ENCODE data around the gene FNTB.

Gene FNTB

GRCh38 chr14:65071544-65071943, 84.8 kb downstream of the FNTB start:
- DNase-seq (ENCODE audit: low read depth), result no peak
- TF ChIP-seq CTCF (IDR thresholded peaks at IDR 0.05; ENCODE audit: control insufficient read depth, extremely low read depth, insufficient read depth), result no peak
- H3K4me3 ChIP-seq (ENCODE audit: low read depth, low read length), result no peak overlapping the region

- DNase-seq (ENCODE audit: low read depth), result no peak
- TF ChIP-seq CTCF (IDR thresholded peaks at IDR 0.05; ENCODE audit: control insufficient read depth, extremely low read depth, insufficient read depth), result no peak
- H3K4me3 ChIP-seq (ENCODE audit: low read depth, low read length), result no peak overlapping the region
Measured at GRCh38 chr14:65072256-65072655, 85.6 kb downstream of the FNTB start.

GRCh38 chr14:65072937-65073336, 86.2 kb downstream of the FNTB start:
- TF ChIP-seq CTCF (IDR thresholded peaks at IDR 0.05; ENCODE audit: control insufficient read depth, extremely low read depth, insufficient read depth), result no peak
- DNase-seq (ENCODE audit: low read depth), result no peak
- H3K4me3 ChIP-seq (ENCODE audit: low read depth, low read length), result no peak overlapping the region

GRCh38 chr14:65073605-65074201, 87.0 kb downstream of the FNTB start:
- H3K4me3 ChIP-seq (ENCODE audit: low read depth, low read length), result no peak overlapping the region
- no peak for DNase-seq (ENCODE audit: low read depth)
- TF ChIP-seq CTCF (IDR thresholded peaks at IDR 0.05; ENCODE audit: control insufficient read depth, extremely low read depth, insufficient read depth), result no peak

GRCh38 chr14:65074449-65075150, 87.9 kb downstream of the FNTB start:
- no peak for TF ChIP-seq CTCF (IDR thresholded peaks at IDR 0.05; ENCODE audit: control insufficient read depth, extremely low read depth, insufficient read depth)
- H3K4me3 ChIP-seq (ENCODE audit: low read depth, low read length), result no peak overlapping the region
- peak; percentile 71 for DNase-seq (ENCODE audit: low read depth)

- H3K4me3 ChIP-seq (ENCODE audit: low read depth, low read length), result no peak overlapping the region
- TF ChIP-seq CTCF (IDR thresholded peaks at IDR 0.05; ENCODE audit: control insufficient read depth, extremely low read depth, insufficient read depth), result no peak
- no peak for DNase-seq (ENCODE audit: low read depth)
Measured at GRCh38 chr14:65075628-65076325, 89.1 kb downstream of the FNTB start.

Data from LNCaP clone FGC (cell line).